GM12874 (cell line): ENCODE data around the gene DHRS3.

Source experiments
- CTCF ChIP-seq: IDR thresholded peaks from 2 replicates; pipeline ENCODE4 v1.5.1; 2011; ENCODE audit warnings: low read depth, mild to moderate bottlenecking, control low read depth, low read length, moderate library complexity; ENCODE audit not compliant: insufficient read depth

The DHRS3 gene

GRCh38 chr1:12539705-12540579 lies 78.1 kb downstream of the DHRS3 start:
- TF ChIP-seq CTCF, result no peak

GRCh38 chr1:12539320-12539704 lies 78.7 kb downstream of the DHRS3 start:
- TF ChIP-seq CTCF, result no peak

- TF ChIP-seq CTCF, result no peak
These were observed 80.0 kb downstream of the DHRS3 start for GRCh38 chr1:12537906-12538461.

GRCh38 chr1:12537294-12537693 lies 80.7 kb downstream of the DHRS3 start:
- no peak for TF ChIP-seq CTCF

- TF ChIP-seq CTCF, result no peak
These were observed 81.9 kb downstream of the DHRS3 start for GRCh38 chr1:12536023-12536639.

- TF ChIP-seq CTCF, result no peak
These were observed 85.3 kb downstream of the DHRS3 start for GRCh38 chr1:12532405-12533315.

- TF ChIP-seq CTCF, result no peak
These were observed 86.9 kb downstream of the DHRS3 start for GRCh38 chr1:12531179-12531499.
